HCT116 (cell line): ENCODE measurements around the gene MOSPD3. TPM values are rescaled to one million over a fixed set of nuclear protein-coding genes. Genes with fewer than 3 reads are reported as not detected.

Experiments used
- ATAC-seq: fragments of 200-7000 bp; cut with Tn5 transposase; 2 replicates; pipeline ENCODE4 v1.9.1; 2020; ENCODE audit warnings: mild to moderate bottlenecking, moderate library complexity
- BruUV-seq: library from RNA; stranded (reverse); fragments of 400-500 nt; replicated peaks from 2 replicates; lab custom pipeline; 2021; lab: Mats Ljungman, UMichigan
- CTCF ChIA-PET: fragments of 300-600 bp; sonication (Branson Sonifier 250); formaldehyde crosslinking; loops from one replicate; lab custom pipeline; 2021; ENCODE audit warnings: antibody characterized with exemption; lab: Charles Lee
- POLR2A ChIA-PET: fragments of 300-600, 350-600 bp; sonication (Branson Sonifier 250); formaldehyde crosslinking; loops from one replicate; lab custom pipeline; 2021; ENCODE audit warnings: antibody characterized with exemption; lab: Charles Lee
- RAD21 ChIA-PET, 2 experiments: fragments of 300-600 bp; sonication (Branson Sonifier 250); formaldehyde crosslinking; loops; one replicate each; lab custom pipeline; 2023; ENCODE audit warnings: low total read pairs in 2 of 2; ENCODE audit not compliant: uncharacterized antibody in 2 of 2, unreplicated experiment in 2 of 2, low non-redundant PET in 1 of 2; lab: Charles Lee
- DNase-seq: peaks from one replicate; pipeline ENCODE4 v3.0.0-alpha.2; 2010; ENCODE audit warnings: low read depth, low spot score
- H2AFZ ChIP-seq: fragments of 200-600 bp; shearing (Covaris generic), sonication (generic); 2 replicates; pipeline ENCODE4 v1.6.1; 2017; ENCODE audit warnings: low read depth, mixed run types, mixed read lengths, antibody characterized with exemption, low read length; ENCODE audit not compliant: poor library complexity, severe bottlenecking
- H3K27ac ChIP-seq: 2 replicates; pipeline ENCODE4 v1.5.1; 2012; ENCODE audit warnings: low read depth, low read length
- H3K27me3 ChIP-seq: fragments of 200-600 bp; sonication (generic); 2 replicates; pipeline ENCODE4 v1.6.1; 2016; ENCODE audit warnings: mixed run types, low read length, mixed read lengths; ENCODE audit not compliant: insufficient read depth
- H3K36me3 ChIP-seq, 2 experiments: fragments of 200-500 bp in 1 of 2; fragments of 200-600 bp in 1 of 2; sonication (Bioruptor generic) in 1 of 2; sonication (generic) in 1 of 2; 2 replicates each; pipeline versions ENCODE4 v1.5.1 to v1.6.1; 2014 to 2016; ENCODE audit warnings: low read length in 2 of 2, inconsistent platforms in 1 of 2, mixed read lengths in 1 of 2, mixed run types in 1 of 2; ENCODE audit not compliant: insufficient read depth in 2 of 2, control insufficient read depth in 1 of 2
- H3K4me1 ChIP-seq, 2 experiments: fragments of 200-600 bp in 1 of 2; sonication (generic) in 1 of 2; 2 replicates each; pipeline versions ENCODE4 v1.5.1 to v1.6.1; 2012 to 2017; ENCODE audit warnings: low read length in 2 of 2, inconsistent platforms in 1 of 2, mild to moderate bottlenecking in 1 of 2, mixed read lengths in 1 of 2, mixed run types in 1 of 2, moderate library complexity in 1 of 2; ENCODE audit not compliant: insufficient read depth in 2 of 2, control insufficient read depth in 1 of 2
- H3K4me2 ChIP-seq: fragments of 200-600 bp; sonication (generic); 2 replicates; pipeline ENCODE4 v1.6.1; 2017; ENCODE audit warnings: mixed run types, low read length, mixed read lengths
- H3K4me3 ChIP-seq, 2 experiments: fragments of 200-600 bp in 1 of 2; sonication (generic) in 1 of 2; replicated peaks in 1 of 2; 2 replicates each; pipeline ENCODE4 v1.5.1; 2011 to 2016; ENCODE audit warnings: low read length in 2 of 2, control low read depth in 1 of 2, low read depth in 1 of 2, mild to moderate bottlenecking in 1 of 2, mixed read lengths in 1 of 2, mixed run types in 1 of 2
- H3K79me2 ChIP-seq: fragments of 200-600 bp; sonication (generic); 2 replicates; pipeline ENCODE4 v1.6.1; 2017; ENCODE audit warnings: mild to moderate bottlenecking, mixed run types, low read length, moderate library complexity, mixed read lengths; ENCODE audit not compliant: insufficient read depth
- H3K9ac ChIP-seq: fragments of 200-600 bp; sonication (generic); 2 replicates; pipeline ENCODE4 v1.6.1; 2016; ENCODE audit warnings: low read length, mixed read lengths
- H3K9me2 ChIP-seq: fragments of 200-600 bp; sonication (generic), shearing (Covaris generic); 2 replicates; pipeline ENCODE4 v1.6.1; 2017; ENCODE audit warnings: mixed run types, mild to moderate bottlenecking, moderate library complexity; ENCODE audit not compliant: insufficient read depth
- H3K9me3 ChIP-seq, 2 experiments: fragments of 200-500 bp in 1 of 2; fragments of 200-600 bp in 1 of 2; sonication (Bioruptor generic) in 1 of 2; sonication (generic) in 1 of 2; 2 replicates each; pipeline ENCODE4 v1.6.1; 2014 to 2017; ENCODE audit warnings: low read length in 2 of 2, mixed read lengths in 2 of 2, inconsistent platforms in 1 of 2, low read depth in 1 of 2, mild to moderate bottlenecking in 1 of 2, mixed run types in 1 of 2, moderate library complexity in 1 of 2; ENCODE audit not compliant: control insufficient read depth in 1 of 2, insufficient read depth in 1 of 2
- H4K20me1 ChIP-seq: fragments of 200-600 bp; sonication (generic), shearing (Covaris generic); 2 replicates; pipeline ENCODE4 v1.6.1; 2017; ENCODE audit warnings: mixed run types, mild to moderate bottlenecking, moderate library complexity; ENCODE audit not compliant: insufficient read depth
- EGR1 ChIP-seq: IDR thresholded peaks from 2 replicates; pipeline ENCODE4 v1.6.1; 2012; ENCODE audit warnings: low read depth
- ELF1 ChIP-seq: IDR thresholded peaks from 2 replicates; pipeline ENCODE4 v1.6.1; 2012; ENCODE audit warnings: low read depth, borderline replicate concordance
- EZH2 ChIP-seq: fragments of 200-600 bp; sonication (generic); IDR thresholded peaks from 2 replicates; pipeline ENCODE4 v1.6.1; 2017; ENCODE audit warnings: antibody characterized with exemption, mixed run types
- FOSL1 ChIP-seq: IDR thresholded peaks from 2 replicates; pipeline ENCODE4 v1.6.1; 2012; ENCODE audit warnings: low read depth
- JUND ChIP-seq: IDR thresholded peaks from 2 replicates; pipeline ENCODE4 v1.6.1; 2012
- RAD21 ChIP-seq: IDR thresholded peaks from 2 replicates; pipeline ENCODE4 v1.6.1; 2012; ENCODE audit warnings: low read depth, mild to moderate bottlenecking
- SP1 ChIP-seq: IDR thresholded peaks from 2 replicates; pipeline ENCODE4 v1.6.1; 2012; ENCODE audit warnings: low read depth
- TCF7L2 ChIP-seq: IDR thresholded peaks from 2 replicates; pipeline ENCODE4 v1.7.0; 2011; ENCODE audit warnings: borderline replicate concordance, inconsistent platforms; ENCODE audit not compliant: insufficient read depth, insufficient read length; ENCODE audit errors: extremely low read depth
- YY1 ChIP-seq: IDR thresholded peaks from 2 replicates; pipeline ENCODE4 v1.6.1; 2011; ENCODE audit warnings: low read length, low read depth, moderate library complexity, mild to moderate bottlenecking; ENCODE audit not compliant: insufficient replicate concordance; ENCODE audit errors: extremely low read depth
- ZBTB33 ChIP-seq: IDR thresholded peaks from 2 replicates; pipeline ENCODE4 v1.6.1; 2011; ENCODE audit warnings: mild to moderate bottlenecking, low read length, moderate library complexity; ENCODE audit not compliant: insufficient replicate concordance; ENCODE audit errors: extremely low read depth
- ZNF274 ChIP-seq: fragments of 200-500 bp; sonication (Bioruptor generic); IDR thresholded peaks from 2 replicates; pipeline ENCODE4 v1.6.1; 2014; ENCODE audit warnings: mild to moderate bottlenecking, low read depth, low read length, inconsistent platforms
- intact Hi-C: fragments of 100-400 bp; cut with micrococcal nuclease; formaldehyde crosslinking; loops from 2 replicates; pipeline ENCODE4 v1.10.0; 2022
- total RNA-seq: library from RNA; stranded (reverse); gene quantifications from one replicate; pipeline ENCODE4 v1.2.1, GENCODE V29; 2021; ENCODE audit not compliant: unreplicated experiment
- TF ChIP-seq, protein P1 (sequence below): IDR thresholded peaks from 2 replicates; pipeline ENCODE4 v1.6.1; 2012

The MOSPD3 gene
- total RNA-seq, 1 experiment from 2014 or later: 32.8 TPM

GRCh38 chr7:100574362-100575205, 37.8 kb upstream of the MOSPD3 start:
- no TSS peak for BruUV-seq
- CTCF ChIA-PET: no interaction called here

More at GRCh38 chr7:100574362-100575205, 37.8 kb upstream of the MOSPD3 start:
- Histone ChIP-seq H3K9ac (no peak overlapping the region), H3K4me3 (no peak overlapping the region), H4K20me1 (no peaks in the 10 kb centered on the region), H3K36me3 (peaks cover under 1 to 2% of the 10 kb centered on the region in 2 experiments; a peak in 3 of 4 replicates), H3K79me2 (no peaks in the 10 kb centered on the region), H3K4me1 (peaks cover 14 to 26% of the 10 kb centered on the region in 2 experiments), H3K9me2 (no peaks in the 10 kb centered on the region), H3K27ac (no peak overlapping the region; the same call in 1 of the 2 replicates), H3K4me2 (no peak overlapping the region), H3K9me3 (no peaks in the 10 kb centered on the region), H3K27me3 (no peaks in the 10 kb centered on the region), H2AFZ (no peak overlapping the region)
- POLR2A ChIA-PET: no interaction called here
- RAD21 ChIA-PET: no interaction called here
- intact Hi-C loops: no loop called here
- DNase-seq: no peak
- no peak for ATAC-seq
- TF ChIP-seq TCF7L2 (no peak), ELF1 (no peak), YY1 (no peak), FOSL1 (no peak), JUND (no peak), ZNF274 (no peak), ZBTB33 (no peak), RAD21 (no peak), SP1 (no peak), EZH2 (no peak), EGR1 (no peak)
- TF ChIP-seq, protein P1, sequence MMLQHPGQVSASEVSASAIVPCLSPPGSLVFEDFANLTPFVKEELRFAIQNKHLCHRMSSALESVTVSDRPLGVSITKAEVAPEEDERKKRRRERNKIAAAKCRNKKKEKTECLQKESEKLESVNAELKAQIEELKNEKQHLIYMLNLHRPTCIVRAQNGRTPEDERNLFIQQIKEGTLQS: no peak
